Stimulated activated effector memory CD8-positive, alpha-beta T cell treated with anti-CD3 and anti-CD28 coated beads, Interleukin-12 subunit alpha, Interleukin-12 subunit beta, amount 100 ng/mL, for 72 hours (primary cell): ENCODE data around the gene GRB7.
"Not testable (repeated sequence)": the region's sequence is repeated elsewhere in the genome, so short reads cannot be mapped to it uniquely, and the experiment has no call there.

Experiments
- ATAC-seq: fragments of 150-1000 bp; cut with Tn5 transposase; 2 replicates; pipeline ENCODE4 v1.10.0; 2021
- DNase-seq, 2 donors: peaks; one replicate each; pipeline ENCODE4 v3.0.0; 2021 to 2022; ENCODE audit warnings: low spot score in 2 of 2
- H3K27ac Mint-ChIP-seq: one replicate; pipeline ENCODE4 v1.8.0; 2022; ENCODE audit warnings: mild to moderate bottlenecking, mixed read lengths
- H3K36me3 Mint-ChIP-seq: one replicate; pipeline ENCODE4 v1.8.0; 2022; ENCODE audit warnings: mild to moderate bottlenecking, mixed read lengths
- H3K4me1 Mint-ChIP-seq: one replicate; pipeline ENCODE4 v1.8.0; 2022; ENCODE audit warnings: mixed read lengths
- H3K4me3 Mint-ChIP-seq: one replicate; pipeline ENCODE4 v1.8.0; 2022; ENCODE audit warnings: mild to moderate bottlenecking, mixed read lengths
- H3K9me3 Mint-ChIP-seq: one replicate; pipeline ENCODE4 v1.8.0; 2022; ENCODE audit warnings: mixed read lengths

Gene GRB7

DNA sequence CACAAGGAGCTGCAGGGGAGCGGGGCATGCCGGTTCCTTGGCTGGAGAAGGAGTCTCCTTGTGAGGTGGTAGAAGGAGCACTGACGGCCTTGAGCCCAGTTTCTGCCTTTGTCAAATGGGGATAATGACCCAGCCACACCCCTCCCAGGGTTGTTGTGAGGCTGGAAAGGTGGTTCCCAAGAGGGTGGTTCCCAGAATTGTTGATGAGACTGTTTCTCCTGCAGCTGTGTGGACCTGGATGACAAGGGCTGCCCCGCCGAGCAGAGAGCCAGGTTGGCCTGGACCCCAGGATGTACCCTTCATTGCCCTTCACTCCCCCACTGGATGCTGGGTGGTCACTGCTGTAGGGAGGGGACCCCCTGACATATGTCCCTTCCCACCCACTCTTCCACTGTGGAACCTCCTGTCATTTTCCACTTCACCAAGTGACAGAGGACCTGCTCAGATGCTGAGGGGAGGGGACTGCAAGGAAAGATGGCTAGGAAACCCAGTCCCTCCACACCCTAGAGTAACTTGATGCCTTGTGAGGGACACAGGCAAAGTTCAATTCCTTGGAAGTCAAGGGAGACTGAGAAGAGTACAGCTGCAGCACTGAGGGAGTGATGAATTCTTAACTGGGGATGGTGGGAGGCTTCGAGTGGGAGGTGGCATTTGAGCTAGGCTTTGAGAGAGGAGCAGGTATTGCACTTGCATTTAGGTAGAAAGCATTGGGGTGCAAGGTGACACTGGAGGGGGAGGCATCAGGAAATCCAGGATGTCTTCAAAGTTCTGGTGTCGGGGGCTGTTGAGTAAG, 18.0 kb upstream of the GRB7 start:
- Mint-ChIP-seq H3K4me3 (no peak overlapping the region), H3K27ac (no peak overlapping the region), H3K36me3 (no peaks in the 10 kb centered on the region), H3K4me1 (no peaks in the 10 kb centered on the region), H3K9me3 (no peaks in the 10 kb centered on the region)
- ATAC-seq (no peak), DNase-seq (no peak)

DNA sequence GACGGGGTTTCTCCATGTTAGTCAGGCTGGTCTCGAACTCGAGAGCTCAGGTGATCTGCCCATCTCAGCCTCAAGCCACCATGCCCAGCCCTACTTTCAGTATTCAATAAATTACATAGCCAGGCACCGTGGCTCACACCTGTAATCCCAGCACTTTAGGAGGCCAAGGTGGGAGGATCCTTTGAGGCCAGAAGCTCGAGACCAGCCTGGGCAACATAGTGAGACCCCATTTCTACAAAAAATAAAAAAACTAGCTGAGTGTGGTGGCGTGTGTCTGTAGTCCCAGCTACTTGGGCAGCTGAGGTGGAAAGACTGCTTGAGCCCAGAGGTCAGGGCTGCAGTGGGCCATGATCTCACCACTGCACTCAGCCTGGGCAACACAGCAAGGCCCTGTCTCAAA, 15.6 kb upstream of the GRB7 start:
- H3K36me3 Mint-ChIP-seq: peaks cover 16% of the 10 kb centered on the region
- ATAC-seq: no peak
- H3K4me3 Mint-ChIP-seq: no peak overlapping the region
- no peak overlapping the region for H3K27ac Mint-ChIP-seq
- H3K9me3 Mint-ChIP-seq: no peaks in the 10 kb centered on the region
- DNase-seq: no peak
- peaks cover 4% of the 10 kb centered on the region for H3K4me1 Mint-ChIP-seq

DNA sequence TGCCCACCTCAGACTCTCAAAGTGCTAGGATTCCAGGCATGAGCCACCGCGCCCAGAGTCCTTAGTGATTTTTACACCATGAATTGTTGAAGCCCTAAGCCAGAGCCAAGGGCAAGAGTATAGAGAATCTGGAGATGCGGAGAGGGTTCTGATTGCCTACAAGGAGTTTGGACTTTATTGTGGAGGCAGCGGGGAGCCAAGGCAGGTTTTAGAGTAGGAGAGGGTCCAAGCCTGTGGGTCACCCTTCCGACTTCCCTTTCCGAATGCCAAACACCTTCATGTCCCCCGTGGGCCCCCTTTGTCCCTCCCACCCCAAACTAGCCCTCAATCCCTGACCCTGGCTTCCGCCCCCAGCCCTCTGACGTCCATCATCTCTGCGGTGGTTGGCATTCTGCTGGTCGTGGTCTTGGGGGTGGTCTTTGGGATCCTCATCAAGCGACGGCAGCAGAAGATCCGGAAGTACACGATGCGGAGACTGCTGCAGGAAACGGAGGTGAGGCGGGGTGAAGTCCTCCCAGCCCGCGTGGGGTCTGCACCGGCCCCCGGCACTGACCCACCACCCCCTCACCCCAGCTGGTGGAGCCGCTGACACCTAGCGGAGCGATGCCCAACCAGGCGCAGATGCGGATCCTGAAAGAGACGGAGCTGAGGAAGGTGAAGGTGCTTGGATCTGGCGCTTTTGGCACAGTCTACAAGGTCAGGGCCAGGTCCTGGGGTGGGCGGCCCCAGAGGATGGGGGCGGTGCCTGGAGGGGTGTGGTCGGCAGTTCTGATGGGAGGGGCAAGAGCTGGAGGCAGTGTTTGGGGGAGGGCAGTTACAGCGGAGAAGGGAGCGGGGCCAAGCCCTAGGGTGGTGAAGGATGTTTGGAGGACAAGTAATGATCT, 14.5 kb upstream of the GRB7 start:
- no peak for DNase-seq
- ATAC-seq: peak; percentile 58
- Mint-ChIP-seq H3K9me3 (no peaks in the 10 kb centered on the region), H3K27ac (no peak overlapping the region), H3K36me3 (peaks cover 25% of the 10 kb centered on the region), H3K4me1 (peaks cover 7% of the 10 kb centered on the region), H3K4me3 (no peak overlapping the region)

DNA sequence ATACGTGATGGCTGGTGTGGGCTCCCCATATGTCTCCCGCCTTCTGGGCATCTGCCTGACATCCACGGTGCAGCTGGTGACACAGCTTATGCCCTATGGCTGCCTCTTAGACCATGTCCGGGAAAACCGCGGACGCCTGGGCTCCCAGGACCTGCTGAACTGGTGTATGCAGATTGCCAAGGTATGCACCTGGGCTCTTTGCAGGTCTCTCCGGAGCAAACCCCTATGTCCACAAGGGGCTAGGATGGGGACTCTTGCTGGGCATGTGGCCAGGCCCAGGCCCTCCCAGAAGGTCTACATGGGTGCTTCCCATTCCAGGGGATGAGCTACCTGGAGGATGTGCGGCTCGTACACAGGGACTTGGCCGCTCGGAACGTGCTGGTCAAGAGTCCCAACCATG, 13.0 kb upstream of the GRB7 start:
- Mint-ChIP-seq H3K9me3 (no peaks in the 10 kb centered on the region), H3K36me3 (peaks cover 32% of the 10 kb centered on the region), H3K4me3 (no peak overlapping the region), H3K4me1 (peaks cover 22% of the 10 kb centered on the region), H3K27ac (no peak overlapping the region)
- ATAC-seq: no peak
- DNase-seq: no peak

DNA sequence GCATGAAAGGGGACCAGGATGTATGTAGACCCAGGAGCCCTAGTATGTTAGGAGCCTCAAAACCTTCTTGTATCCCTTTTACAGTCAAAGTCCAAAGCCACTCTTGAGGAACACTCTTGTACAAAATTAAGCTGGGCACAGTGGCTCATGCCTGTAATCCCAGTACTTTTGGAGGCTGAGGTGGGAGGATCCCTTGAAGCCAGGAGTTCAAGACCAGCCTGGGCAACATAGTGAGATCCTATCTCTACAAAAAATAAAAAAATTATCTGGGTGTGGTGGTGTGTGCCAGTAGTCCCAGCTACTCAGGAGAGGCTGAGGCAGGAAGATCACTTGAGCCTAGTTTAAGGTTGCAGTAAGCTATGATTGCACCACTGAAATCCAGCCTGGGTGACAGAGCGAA, 11.8 kb upstream of the GRB7 start:
- not testable (repeated sequence) for H3K9me3 Mint-ChIP-seq, DNase-seq, ATAC-seq, H3K4me3 Mint-ChIP-seq
- Mint-ChIP-seq H3K27ac (peak overlapping the region; percentile 2), H3K4me1 (peaks cover 26% of the 10 kb centered on the region), H3K36me3 (peaks cover 32% of the 10 kb centered on the region)

DNA sequence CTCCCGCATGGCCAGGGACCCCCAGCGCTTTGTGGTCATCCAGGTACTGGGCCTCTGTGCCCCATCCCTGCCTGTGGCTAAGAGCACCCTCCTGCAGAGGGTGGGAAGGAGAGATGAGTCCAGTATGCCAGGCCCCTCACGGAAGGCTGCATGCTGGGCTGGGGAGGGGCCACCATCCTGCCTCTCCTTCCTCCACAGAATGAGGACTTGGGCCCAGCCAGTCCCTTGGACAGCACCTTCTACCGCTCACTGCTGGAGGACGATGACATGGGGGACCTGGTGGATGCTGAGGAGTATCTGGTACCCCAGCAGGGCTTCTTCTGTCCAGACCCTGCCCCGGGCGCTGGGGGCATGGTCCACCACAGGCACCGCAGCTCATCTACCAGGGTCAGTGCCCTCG, 11.1 kb upstream of the GRB7 start:
- no peak overlapping the region for H3K4me3 Mint-ChIP-seq
- peaks cover 26% of the 10 kb centered on the region for H3K4me1 Mint-ChIP-seq
- no peak for ATAC-seq
- peaks cover 32% of the 10 kb centered on the region for H3K36me3 Mint-ChIP-seq
- no peak for DNase-seq
- peak overlapping the region; percentile 2 for H3K27ac Mint-ChIP-seq
- no peaks in the 10 kb centered on the region for H3K9me3 Mint-ChIP-seq

DNA sequence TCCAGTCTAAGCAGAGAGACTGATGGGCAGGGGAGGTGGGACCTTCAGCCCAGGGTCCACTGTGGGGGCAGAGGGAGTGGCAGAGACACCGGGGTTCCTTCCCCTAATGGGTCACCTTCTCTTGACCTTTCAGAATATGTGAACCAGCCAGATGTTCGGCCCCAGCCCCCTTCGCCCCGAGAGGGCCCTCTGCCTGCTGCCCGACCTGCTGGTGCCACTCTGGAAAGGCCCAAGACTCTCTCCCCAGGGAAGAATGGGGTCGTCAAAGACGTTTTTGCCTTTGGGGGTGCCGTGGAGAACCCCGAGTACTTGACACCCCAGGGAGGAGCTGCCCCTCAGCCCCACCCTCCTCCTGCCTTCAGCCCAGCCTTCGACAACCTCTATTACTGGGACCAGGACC, 10.2 kb upstream of the GRB7 start:
- Mint-ChIP-seq H3K4me3 (no peak overlapping the region), H3K36me3 (peaks cover 32% of the 10 kb centered on the region), H3K9me3 (no peaks in the 10 kb centered on the region), H3K4me1 (peaks cover 26% of the 10 kb centered on the region), H3K27ac (no peak overlapping the region)
- DNase-seq (no peak), ATAC-seq (no peak)

DNA sequence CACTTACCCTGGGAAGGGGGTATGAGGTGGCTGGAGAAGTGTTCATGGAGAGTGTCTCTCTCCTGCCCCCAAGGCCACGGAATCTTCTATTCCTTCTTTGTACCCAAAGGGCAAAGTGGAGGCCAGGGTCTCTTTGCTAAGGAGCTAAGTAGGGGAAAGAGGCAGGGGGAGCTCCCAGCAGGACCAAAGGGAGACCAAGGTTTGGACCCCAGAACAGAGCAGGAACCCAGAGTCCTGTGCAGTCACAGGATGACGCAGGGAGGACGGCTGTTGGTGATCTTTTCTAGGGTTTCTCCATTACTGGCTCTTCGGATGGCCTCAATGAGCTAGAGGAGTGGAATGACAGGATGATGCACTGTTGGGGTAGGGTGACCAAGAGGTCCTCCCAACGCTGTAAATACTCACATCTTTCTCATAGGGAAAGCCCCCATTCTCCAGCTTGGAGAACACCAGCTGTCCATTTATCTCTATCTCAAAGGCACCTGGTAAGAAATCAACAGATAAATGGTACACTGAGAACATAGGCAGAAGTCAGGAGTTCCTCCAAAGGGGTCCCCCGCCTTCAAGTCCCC, 8.4 kb upstream of the GRB7 start:
- Mint-ChIP-seq H3K9me3 (no peaks in the 10 kb centered on the region), H3K27ac (peak overlapping the region; percentile 88), H3K4me3 (peak overlapping the region; percentile 87), H3K36me3 (peaks cover 32% of the 10 kb centered on the region), H3K4me1 (peaks cover 26% of the 10 kb centered on the region)
- DNase-seq: no peak
- ATAC-seq: no peak

DNA sequence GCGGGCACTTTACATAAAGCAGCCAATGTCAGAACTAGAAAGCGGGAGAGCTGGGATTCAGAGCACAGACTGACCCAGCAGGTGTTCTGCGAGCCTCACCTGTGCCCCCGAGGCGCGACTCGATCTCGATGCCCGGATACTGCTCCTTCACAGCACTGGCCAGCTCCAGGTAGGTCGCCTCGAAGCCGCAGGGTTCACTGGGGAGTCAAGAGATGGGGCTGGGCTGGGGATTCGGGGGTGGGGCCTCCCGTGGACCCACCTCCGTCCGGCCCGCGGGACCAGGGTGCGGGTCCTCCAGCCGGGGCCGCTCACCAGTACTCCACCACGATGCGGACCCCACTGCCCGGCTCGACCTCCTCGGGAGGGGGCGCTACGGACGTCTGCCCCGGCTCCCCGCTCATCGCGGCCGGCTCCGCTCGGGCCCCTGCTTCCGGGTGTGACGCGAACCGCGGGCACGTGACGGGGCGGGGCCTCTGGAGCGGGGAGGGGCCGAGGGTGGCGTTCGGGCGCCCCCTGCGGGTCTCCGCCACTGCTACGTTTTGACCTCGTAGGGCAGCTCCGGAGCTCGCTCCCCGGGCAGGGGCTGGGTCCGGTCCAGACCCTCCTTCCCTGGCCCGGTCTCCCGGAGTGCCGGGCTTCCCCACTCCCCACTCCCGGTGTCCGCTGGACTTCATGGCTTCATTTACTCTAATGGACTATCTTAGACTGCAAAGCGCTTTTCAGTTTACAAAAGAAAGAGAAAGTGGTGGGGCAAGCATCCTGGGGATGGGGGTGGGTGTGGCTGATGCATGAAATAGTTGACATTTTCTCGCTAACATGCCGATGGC, 7.4 kb upstream of the GRB7 start, which contains the start of gene MIEN1:
Gene MIEN1, minus strand, starts transcription at position 438 of the 827 bp plus-strand sequence. Its CDS starts 37 bp downstream, at position 401.
- no peaks in the 10 kb centered on the region for H3K9me3 Mint-ChIP-seq

DNA sequence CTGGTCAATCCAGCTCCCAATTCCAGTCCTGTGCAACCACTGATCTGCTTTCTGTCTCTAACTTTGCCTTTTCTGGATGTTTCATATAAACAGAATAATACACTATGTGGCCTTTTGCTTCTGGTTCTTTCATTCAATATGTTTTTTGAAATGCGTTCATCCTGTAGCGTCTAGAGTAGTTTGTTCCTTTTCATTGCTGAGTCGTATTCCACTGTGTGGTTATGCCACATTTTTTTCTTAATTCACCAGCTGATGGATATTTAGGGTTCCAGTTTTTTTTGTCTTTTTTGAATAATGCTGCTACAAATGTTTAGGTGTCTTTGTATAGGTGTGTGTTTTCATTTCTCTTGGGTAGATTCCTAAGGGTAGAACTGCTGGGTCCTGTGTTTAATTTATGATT, 5.2 kb upstream of the GRB7 start:
- no peak overlapping the region for H3K4me3 Mint-ChIP-seq
- H3K27ac Mint-ChIP-seq: no peak overlapping the region
- no peaks in the 10 kb centered on the region for H3K9me3 Mint-ChIP-seq
- no peak for DNase-seq
- H3K4me1 Mint-ChIP-seq: peaks cover 25% of the 10 kb centered on the region
- no peak for ATAC-seq
- peaks cover 13% of the 10 kb centered on the region for H3K36me3 Mint-ChIP-seq

More for the DNA sequence above, 7.4 kb upstream of the GRB7 start, which contains the start of gene MIEN1:
- Mint-ChIP-seq H3K4me3 (peak within 1 kb of the TSS; percentile 87), H3K36me3 (peaks cover 31% of the 10 kb centered on the region), H3K4me1 (peaks cover 26% of the 10 kb centered on the region), H3K27ac (peak within 1 kb of the TSS; percentile 88)
- peak; percentile 99 for DNase-seq
- peak; percentile 93 for ATAC-seq

DNA sequence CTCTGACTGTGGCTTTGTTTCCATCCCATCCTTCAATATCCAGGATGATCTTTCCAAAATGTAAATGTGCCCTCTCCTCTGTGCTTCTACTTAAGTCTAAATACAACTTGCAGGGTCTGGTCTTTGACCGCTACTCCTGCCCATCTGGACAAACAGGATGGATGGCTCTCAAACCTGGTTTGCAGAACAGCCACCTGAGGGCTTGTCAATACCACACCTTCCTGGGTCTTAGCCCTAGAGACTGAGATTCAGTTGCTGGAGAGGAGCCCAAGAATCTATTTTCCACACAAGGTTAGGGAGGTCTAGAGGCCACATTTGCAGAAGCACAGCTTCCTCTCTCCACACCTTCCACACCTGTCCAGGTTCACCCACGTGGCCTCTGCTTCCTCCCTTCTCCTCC, 1.9 kb upstream of the GRB7 start:
- Mint-ChIP-seq H3K36me3 (no peaks in the 10 kb centered on the region), H3K27ac (peak overlapping the region; percentile 63), H3K4me3 (no peak overlapping the region), H3K4me1 (peaks cover 33% of the 10 kb centered on the region), H3K9me3 (no peaks in the 10 kb centered on the region)
- DNase-seq (no peak), ATAC-seq (no peak)

DNA sequence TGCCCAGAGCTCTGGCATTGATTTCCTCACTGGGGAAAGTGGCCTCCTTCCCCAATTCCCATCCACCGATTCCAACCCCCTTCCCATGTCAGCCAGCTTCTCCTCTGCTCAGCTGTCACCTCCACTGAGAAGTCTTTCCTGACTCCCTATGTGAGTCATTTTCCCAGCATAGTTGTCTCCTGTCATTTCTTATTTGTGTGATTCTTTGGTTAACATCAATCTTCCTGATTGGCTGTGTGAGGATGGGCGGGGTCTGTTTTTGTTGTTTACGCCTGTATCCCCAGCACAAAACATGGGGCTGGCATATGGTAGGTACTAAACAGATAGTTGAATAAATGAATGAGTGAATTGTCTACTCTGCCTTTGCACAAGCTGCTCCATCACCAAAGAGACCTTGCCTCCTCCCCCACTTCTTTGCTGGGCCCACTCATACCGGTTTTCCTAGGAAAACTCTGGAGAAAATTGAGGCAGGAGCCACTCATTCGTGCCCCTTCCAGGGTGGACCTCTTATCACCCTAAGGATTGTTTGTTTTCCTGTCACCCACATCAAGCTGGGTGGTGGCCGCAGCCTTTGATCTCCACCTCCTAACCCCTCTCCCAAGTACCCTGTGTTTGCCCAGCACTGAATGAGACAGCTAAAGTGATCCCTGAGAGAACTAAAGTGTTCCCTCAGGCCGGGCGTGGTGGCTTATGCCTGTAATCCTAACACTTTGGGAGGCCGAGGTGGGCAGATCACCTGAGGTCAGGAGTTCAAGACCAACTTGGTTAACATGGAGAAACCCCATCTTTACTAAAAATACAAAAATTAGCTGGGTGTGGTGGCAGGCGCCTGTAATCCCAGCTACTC, 1.2 kb upstream of the GRB7 start:
- Mint-ChIP-seq H3K36me3 (no peaks in the 10 kb centered on the region), H3K27ac (peak overlapping the region; percentile 63), H3K4me1 (peaks cover 39% of the 10 kb centered on the region), H3K4me3 (no peak overlapping the region), H3K9me3 (no peaks in the 10 kb centered on the region)
- ATAC-seq (no peak), DNase-seq (no peak)

DNA sequence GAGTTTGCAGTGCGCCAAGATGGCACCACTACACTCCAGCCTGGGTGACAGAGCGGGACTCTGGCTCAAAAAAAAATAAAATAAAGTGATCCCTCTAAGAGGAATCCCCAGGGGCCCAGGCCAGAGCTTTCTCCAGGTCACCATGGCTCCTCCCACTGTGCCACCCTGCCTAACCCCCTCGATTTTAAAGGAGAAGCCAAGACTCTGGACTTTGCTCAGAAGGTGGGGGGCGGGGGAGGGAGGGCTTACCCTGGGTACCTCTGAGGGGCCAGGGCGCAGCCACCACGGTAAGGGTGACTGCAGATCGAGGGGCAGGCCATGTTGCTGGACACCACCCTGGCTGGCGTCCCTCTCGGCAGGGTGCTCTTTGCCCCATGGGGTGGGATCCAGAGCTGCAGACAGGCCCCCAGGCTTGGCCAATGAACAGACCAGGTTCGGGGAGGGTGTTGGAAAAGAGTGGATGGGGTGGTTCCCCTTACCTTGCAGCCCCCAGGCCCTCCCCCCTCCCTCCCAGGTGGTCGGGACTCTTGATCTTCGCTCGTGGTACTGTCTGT, 455 bp upstream of the GRB7 start:
- Mint-ChIP-seq H3K27ac (no peak overlapping the region), H3K4me1 (peaks cover 39% of the 10 kb centered on the region), H3K4me3 (no peak overlapping the region), H3K9me3 (no peaks in the 10 kb centered on the region), H3K36me3 (no peaks in the 10 kb centered on the region)
- no peak for DNase-seq
- ATAC-seq: no peak

DNA sequence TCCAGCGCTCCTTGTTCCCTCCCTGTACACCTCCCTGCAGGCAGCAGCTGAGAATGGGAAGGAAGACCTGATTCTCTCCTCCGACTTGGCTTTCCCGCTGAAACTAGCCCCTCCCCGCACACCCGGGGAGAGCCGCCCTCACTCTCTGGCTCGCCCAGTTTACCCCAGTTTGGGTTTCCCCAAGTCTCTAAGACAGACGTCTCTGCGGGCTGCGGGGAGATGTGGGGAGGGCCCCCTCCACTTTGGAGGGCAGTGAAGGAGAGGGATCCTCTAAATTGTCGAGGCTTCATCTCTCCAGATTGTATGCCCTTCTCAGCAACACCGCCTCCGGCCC, 797 bp downstream of the GRB7 start:
- H3K27ac Mint-ChIP-seq: peak overlapping the region; percentile 84
- H3K36me3 Mint-ChIP-seq: no peaks in the 10 kb centered on the region
- no peak for DNase-seq
- ATAC-seq: peak; percentile 75
- H3K9me3 Mint-ChIP-seq: no peaks in the 10 kb centered on the region
- peak overlapping the region; percentile 67 for H3K4me3 Mint-ChIP-seq
- H3K4me1 Mint-ChIP-seq: peaks cover 39% of the 10 kb centered on the region
